D341Med (cell line): ENCODE measurements around the gene AK8.

Experiments
- DNase-seq: peaks from one replicate; pipeline ENCODE4 v3.0.0; 2012; ENCODE audit warnings: low spot score

The AK8 gene

DNA sequence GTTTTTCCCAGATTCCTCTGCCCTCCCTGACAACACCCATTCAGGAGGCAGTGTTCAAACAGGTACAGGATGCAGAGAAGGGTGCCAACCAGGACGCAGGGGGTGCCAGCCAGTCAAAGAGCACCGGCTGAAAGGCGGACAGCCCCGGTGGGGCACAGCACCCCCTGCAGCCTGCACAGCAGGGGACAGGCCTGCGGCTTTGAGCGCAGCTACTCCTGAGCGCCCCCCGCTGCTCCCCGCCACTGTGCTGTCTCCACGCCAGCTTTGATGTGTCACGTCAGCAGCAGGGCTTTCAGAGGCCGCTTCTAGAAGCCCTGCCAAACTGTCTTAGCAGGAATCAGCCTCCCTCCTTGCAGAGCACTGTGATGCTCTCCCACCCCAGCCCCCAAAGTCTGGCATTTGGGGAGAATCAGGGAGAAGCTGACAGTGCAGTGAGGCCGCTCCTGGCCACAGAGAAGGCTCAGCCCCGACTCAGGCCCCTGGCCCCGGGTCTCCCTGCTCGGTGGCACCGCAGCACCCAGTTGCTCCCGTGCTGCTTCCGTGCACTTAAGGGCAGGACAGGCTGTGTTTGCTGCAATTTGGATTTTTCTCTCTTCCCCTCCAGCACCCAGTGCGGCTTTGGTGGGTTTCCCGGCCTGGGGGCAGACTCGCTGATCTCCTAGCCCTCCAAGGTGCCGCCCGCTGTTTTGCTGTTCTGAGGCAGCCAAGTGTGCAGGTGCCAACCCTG lies 20.3 kb downstream of the AK8 start:
- peak; percentile 56 for DNase-seq

DNA sequence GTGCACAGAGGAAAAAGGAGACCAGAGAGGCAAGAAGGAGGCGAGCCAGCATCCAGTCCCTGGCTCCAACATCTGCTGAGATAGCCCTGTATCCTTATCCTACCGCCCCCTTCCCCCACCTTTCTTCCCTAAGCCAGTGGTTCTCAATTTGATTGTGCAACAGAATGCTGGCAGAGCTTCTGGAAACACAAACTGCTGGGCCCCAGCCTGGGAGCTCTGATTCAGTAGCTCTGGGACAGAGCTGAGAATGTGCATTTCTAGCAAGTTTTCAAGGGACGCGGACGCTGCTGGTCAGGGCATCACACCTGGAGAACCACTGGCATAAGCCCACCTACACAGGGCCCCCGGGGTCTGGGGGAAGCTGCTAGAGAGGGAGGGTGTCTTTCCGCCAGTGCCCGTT lies 21.1 kb downstream of the AK8 start:
- DNase-seq, result no peak

DNA sequence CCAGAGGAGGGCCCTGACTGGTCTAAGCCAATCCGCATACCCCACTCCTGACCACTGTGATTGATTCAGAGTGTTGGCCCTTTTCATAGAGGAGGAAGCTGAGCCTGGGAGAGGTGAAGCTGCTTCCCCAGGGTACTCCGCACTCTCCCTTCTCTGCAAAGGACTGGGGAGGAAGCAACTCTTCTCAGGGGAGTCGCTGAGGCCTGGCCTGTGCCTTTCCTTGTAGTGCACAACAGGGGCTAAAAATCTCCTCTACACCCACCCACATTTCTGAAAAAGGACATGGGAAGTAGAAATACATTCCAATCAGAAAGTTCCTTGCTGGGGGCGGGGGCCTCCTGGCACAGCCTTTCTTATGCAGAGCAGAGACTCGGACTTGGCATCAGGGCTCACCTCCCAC lies 22.2 kb downstream of the AK8 start:
- DNase-seq, result no peak

DNA sequence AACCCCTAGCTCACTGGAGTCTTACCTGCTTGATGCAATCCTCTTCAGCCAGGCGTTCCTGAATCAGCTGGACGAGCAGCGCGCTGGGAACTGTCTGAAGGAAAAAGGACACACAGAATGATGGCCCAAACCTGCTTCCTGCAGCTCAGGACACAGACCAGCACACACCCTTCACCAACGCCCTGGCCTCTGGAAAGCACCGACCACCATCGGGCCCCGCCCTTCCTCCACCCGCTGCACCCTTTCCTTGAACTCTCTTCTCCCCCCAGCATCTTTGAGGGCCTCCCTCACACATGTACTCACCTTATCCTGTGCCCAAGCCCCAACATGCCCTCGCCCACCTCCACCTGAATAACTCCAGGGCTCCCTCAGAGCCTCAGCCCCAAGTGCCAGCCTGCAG lies 23.3 kb downstream of the AK8 start:
- no peak for DNase-seq

DNA sequence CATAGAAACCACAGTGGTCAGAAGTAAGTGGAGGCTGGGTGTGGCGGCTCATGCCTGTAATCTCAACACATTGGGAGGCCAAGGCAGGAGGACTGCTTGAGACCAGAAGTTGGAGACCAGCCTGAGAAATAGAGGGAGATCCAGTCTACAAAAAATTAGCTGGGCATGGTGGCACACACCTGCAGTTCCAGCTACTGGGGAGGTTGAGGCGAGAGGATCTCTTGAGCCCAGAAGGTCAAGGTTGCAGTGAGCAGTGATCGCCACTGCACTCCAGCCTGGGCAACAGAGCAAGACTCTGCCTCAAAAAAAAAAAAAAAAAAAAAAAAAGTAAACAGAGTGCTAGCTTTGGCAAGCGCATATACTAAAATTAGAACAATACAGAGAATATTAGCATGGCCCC lies 24.6 kb downstream of the AK8 start:
- no peak for DNase-seq

DNA sequence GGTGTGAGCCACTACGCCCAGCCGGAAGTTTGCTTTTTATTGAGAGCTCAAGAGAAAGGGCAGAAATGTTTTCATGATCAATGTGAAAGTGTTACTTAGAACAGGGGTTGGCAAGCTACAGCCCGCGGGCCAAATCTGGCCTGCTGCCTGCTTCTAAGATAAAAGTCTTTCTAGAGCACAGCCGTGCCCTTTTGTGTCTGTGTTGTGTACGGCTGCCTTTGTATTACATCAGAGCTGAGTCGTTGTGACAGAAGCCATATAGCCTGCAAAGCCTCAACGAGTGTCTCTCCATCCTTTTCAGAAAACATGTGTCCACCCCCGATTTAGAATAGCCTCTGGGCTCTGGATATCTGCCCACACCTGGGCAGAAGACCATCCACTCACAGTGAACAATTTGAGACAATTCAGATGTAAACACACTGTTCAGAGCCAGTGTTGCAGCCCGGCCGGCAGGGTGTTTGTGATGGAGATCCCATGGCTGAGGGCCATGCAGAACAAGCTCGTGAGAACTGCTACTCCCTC lies 28.8 kb downstream of the AK8 start:
- no peak for DNase-seq

DNA sequence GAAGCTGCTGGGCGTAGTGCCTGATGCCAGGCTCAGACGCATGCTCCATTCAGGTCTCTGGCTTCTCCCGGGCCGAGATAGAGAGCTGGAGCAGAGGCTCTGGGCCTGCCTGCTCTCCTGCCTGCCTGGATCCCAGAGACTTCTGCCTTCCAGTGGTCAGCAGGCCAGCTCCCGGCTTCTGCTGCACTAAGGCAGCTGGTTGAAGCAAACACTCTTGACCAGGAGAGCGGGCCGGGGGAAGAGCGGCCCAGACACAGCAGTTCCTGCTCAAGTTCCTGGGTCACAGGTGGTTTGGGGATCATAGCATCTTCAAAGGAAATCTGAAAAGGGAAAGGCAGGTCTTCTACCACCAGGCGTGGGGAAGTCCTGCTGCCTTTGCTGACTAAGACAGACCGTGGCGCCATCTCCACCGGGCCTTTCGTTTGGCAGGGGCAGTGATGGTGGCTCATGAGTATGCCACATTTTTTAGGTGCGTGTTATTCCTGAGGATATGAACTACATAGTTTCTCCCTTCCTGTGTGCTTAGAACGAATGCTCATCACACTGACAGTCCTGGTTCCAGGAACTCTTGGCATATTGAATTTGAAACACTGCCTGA lies 31.1 kb downstream of the AK8 start:
- DNase-seq, result no peak

DNA sequence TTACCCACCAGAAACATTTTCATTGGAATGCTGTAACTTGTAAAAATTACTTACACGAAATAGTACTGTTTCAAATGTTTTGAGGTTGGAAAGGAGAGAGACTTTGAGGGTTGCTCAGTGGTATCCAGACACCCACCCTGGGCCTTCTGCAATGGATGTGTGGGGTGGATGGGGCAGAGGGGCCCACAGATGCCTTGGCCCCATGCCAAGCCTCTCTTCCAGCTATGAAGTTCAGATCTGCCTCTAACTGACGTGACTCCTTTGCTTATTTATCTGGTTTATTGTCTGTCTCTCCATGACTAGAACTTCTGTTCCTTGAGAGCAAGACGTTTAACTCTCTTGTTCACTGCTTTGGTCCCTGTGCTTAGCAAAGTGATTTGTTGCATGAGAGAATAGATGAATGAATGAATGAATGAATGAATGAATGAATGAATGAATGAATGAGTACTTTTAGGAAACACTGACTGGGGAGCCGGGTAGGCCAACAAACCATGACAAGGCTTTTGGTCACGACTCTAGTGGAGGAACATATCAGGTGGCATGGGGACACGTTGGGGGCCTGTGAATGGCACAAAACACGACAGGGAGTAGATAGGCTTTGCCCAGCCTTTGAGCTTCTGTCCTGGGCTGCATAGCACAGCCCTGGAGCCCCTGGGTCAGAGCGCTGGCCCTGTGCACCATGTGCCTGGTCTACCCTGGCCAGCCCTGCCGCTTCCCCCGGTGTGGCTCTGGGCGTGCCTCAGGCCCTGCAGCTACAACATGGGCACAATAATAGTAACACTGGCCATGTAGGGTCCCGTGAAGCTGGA lies 31.8 kb downstream of the AK8 start:
- no peak for DNase-seq

DNA sequence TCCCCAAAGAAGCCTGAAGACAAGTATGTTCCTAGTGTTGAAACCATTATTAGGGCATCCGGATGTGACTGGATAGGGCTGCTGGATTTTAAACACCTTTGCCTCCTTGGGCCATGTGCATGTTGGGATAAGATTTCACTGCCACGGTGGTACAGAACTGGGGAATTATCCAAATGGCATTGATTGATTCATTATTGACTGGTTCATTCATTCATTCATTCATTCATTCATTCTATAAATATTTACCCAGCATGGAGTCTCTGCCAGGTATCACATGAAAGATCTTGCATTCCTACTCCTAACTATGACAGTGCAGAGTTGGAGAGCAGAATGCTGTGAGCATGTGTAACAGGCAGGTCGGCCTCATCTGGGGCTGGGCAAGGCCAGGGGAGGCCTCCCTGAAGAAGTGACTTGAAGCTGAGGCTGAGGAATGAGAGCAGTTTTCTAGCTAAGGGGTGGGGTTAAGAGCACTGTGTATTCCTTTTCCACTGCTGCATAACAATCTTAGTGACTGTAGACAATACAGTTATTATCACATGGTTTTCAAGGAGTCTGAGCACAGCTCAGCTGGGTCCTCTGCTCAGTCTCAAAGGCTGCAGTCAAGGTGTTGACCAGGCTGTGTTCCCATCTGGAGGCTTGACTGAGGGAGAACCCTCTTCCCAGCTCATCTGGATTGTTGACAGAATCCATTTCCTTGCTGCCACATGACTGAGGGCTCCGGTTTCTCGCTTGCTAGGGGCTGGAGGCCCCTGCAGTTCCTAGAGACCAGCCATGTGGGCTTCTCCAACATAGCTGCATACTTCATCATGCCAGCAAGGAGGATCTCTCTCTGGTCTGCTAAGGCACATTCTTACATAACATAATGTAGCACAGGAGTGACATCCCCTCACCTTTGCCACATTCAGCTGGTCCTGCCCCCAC lies 35.7 kb downstream of the AK8 start:
- no peak for DNase-seq

DNA sequence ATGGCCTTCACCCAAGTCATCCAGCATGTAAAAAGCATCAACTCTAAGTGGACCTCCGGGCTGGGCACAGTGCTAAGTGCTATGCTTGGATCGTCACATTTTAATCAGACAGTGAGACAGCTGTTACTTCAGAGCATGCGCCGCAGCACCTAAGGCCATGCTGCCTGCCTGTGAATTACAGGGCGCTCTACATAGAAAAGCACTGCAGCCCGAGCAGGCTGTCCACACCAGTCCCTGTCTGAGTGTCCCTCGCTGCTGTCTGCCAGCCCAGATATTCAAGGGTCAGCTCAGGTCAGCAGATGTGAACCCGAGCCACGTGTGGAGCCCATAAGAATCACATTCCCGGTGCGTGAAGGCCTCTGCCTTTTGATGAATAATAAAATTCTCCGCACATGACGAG lies 37.1 kb downstream of the AK8 start:
- DNase-seq, result no peak

DNA sequence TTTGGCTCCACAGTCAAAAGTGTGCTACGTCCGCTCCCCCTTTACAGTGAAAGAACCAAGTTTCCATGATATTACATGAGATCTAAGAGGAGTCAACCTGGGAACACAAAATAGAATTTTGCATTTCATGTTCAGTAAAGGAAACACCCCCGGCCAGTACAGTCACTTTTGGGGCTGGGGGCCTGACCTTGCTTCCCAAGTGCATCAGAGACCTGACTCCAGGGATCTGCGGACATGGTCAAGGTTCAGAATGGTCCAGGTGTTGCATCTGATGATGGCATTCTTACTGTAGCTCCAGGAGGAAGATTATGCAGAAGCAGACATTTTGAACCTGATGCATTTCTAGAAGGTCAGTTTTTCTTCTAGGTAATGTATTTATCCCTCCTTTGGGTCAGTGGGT lies 39.8 kb downstream of the AK8 start:
- DNase-seq, result no peak

DNA sequence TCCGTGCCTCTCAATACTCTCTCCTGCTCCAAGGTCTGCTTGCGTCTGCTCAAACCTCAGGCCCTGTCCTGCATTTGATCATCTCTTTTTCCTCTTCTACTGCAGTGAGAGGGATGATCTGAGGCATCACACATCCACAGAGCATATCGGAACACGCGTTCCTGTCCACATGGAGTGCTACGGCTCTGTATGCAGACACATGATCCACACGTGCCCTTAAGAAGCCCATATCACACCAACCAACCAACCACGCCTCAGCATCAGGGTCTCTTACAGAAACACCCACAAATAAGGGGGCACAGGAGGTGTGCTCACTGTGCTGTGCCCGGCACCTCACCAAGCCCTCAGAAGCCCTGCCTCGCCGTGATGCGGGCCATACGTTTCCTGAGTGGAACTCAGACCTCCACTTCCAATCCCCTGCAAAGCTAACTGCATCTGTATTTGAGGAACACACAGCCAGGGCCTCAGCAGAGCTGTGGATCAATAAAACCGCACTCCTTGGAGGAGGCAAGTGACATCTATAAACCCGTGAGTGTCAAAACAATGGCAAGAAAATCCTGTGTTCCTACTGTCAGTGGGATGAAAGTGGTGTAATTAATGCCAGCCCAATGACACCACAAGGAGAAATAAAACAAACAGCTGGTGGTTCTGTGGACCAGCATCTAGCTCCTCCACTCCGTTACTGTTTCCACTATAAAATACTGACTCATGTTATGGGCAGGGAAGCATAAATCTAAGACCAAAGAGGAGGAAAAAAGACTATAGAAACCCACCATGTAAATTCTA lies 40.4 kb downstream of the AK8 start:
- DNase-seq, result no peak

DNA sequence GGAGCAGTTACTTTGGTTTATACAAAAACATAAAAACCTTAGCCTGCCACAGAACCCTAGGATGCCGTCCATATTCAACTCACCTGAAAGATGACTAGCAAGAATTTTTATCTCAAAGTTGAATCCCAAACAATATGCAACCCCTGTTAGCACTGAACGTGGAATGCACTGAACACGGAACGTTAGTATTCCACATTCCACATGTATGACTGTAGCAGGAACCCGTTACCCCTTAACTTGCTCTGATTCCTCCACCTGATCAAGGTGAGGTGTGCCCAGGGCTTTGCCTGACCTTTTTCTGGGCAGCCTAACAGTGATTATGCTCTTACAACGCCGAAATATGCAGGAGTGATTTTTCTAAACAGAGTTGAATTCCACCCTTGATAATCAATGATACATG lies 43.7 kb downstream of the AK8 start:
- no peak for DNase-seq

DNA sequence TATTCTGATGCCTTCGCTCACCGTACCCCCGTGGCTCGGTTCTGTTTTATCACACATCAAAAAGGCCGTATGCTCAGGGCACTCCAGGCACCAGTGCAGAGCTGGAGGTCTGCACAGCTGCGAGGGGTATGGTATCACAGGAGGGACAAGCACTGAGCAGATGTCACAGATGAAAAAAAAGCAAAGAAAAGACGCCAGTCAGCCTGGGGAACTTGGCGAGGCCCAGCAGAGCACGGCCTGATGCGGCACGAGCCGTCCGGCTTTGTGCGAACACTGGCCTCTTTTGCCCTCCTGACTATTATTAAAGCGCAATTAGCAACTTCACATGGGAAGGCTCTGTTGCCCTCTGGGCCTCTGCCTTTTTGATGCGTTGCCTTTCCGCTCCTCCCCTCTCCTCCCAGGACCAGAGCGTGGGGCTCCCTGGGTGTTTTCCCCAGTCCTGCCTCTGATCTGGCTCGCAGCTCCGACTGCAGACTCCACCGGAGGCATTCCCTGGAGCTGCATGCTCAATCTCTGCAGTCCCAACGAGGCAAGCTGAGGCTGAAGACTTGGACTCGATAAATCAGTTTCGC lies 44.4 kb downstream of the AK8 start:
- no peak for DNase-seq

DNA sequence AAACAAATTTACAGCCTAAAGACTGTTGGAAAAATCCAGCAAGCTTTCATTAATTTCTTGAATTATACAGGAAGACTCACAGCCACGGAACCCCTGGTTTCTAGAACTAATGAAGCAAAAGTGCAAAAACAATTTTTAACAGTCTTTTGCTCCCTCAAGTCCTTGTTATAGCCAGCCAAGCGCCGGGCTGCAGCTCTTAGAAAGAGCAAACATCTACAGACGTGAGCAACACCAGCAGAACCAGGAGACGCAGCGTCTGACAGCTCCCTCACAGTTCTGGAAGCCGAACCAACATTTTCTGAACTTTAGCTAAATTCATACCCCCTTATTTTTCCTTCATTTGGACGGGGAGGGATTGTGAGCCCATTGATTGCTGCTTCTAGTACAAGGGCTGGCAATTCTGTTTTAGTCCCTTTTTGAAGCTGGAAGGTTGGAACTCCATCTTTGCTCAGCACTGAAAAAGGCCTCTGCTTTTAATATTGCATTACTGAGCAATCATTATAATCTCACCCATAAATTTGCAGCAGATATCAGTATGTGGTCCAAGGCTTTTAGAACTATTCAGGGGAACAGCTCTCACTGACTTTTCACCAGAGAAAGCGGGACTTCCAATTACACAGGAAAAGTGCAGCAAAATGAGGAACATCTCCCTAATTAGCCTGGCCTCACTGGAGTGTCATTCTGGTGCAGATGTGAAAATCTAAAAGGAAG lies 45.8 kb downstream of the AK8 start:
- no peak for DNase-seq

DNA sequence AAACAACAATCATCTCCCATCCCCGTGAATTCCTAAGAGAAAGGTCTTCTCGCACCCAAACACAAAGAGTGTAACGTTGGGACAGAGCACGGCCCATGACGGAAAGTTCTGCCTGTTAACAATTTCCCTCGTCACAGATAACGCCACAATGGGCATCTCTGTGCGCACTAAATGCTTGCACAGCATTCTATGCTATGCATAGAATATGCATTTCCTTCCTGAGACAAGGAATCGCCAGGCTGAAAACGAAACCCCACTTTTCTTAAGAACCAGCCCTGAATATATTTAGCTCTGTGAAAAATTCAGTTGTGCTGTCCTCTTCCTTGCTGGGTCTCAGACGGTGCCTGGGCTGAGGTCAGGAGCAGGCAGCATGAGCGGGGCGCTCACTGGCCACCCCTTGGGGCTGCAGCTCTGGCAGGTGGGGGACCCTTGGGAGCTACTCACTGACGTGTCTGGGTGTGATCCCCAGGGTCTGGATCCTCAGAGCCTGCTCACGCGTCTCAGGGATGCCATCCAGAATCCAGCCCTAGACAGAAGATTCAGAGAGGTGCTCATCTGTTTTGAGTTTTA lies 49.8 kb downstream of the AK8 start:
- DNase-seq, result no peak

DNA sequence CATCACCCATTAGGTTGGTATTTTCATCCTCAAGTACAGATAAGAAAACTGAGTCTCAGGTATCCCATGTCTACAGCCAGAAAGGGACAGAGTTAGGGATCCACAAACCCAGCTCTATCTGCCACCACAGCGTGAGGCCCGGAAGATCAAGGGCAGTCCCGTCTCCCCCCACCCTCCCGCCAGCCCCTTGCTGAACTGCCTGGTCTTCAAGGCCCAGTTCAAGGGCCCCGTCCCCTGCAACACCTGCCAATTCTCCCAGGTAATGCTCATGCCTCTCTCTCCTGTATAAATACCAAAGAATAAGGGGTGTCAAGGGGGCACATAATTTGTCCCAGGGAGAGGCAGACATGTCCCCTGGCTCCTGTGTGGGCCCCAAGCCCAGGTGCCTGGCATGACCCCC lies 50.7 kb downstream of the AK8 start:
- no peak for DNase-seq

DNA sequence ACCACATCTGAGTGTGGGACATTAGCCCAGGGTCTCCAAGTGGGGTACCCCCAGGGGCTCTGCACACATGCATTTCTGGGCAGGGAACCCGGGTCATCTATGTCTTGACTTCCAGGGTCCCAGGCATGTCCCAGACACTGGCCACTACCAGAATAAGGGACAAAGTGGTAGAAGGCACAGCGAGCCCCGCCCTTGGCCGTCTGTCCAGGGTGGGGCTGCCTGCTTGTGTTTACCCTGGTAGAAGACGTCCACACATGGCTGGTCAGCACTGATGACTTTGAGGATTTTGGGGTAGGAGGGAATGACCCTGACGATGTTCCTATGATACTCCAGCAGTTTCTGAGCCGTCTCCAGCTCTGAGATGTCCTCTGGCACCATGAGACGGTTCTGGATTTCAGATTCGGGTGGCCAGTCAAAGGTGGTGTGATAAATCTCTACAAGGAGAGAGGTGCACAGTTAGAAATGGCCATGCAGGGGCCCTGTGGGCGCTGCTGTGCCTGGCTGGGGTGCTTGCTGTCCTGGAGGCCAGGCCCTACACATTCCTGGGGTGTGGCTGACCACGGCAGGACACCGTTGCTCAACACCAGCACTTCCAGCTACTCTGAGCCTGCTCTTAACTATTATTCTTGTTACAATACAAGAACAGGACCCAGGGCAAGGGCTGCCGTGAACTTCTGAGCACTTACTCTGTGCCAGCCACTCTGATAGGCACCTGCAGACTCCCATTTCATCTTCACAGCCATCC lies 51.3 kb downstream of the AK8 start:
- DNase-seq, result no peak

DNA sequence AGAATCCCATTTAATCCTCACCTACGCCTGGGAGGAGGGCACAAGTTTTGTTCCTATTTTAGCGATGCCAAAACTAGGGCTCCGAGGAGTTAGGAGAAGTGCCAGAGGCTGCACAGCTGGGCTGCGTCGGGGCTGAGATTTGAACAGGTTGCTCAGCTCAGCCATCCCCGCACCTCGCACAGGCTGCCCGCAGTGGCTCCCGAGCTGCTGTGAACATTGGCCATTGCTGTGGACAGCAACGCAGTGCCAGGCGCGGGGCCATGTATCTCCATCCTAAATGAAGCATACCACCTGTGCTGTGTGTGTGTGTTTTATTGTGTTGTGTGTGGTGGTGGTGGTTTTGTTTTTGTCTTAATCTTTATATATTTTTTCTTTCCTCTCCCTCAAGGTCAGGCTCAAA lies 52.0 kb downstream of the AK8 start:
- no peak for DNase-seq
